HFFc6 (cell line): ENCODE data around the gene GPR89A. TPM values are rescaled to one million over a fixed set of nuclear protein-coding genes. Genes with fewer than 3 reads are reported as not detected.

Experiments used
- DNase-seq: peaks from one replicate; pipeline ENCODE4 v3.0.0-alpha.2; 2018
- H3K27ac Mint-ChIP-seq: 2 replicates; pipeline ENCODE4 v1.8.0; 2020; ENCODE audit warnings: mild to moderate bottlenecking, mixed read lengths
- H3K27me3 Mint-ChIP-seq: 2 replicates; pipeline ENCODE4 v1.8.0; 2021; ENCODE audit warnings: mild to moderate bottlenecking, moderate library complexity, mixed read lengths; ENCODE audit not compliant: insufficient read depth
- H3K36me3 Mint-ChIP-seq: 2 replicates; pipeline ENCODE4 v1.8.0; 2021; ENCODE audit warnings: low read depth, mixed read lengths
- H3K4me1 Mint-ChIP-seq: 2 replicates; pipeline ENCODE4 v1.8.0; 2020; ENCODE audit warnings: low read depth, mixed read lengths
- H3K4me3 Mint-ChIP-seq: 2 replicates; pipeline ENCODE4 v1.8.0; 2020; ENCODE audit warnings: mild to moderate bottlenecking, moderate library complexity, mixed read lengths
- H3K9me3 Mint-ChIP-seq: 2 replicates; pipeline ENCODE4 v1.8.0; 2020; ENCODE audit warnings: mild to moderate bottlenecking, mixed read lengths
- CTCF ChIP-seq: fragments of 200-600 bp; sonication (generic); IDR thresholded peaks from 2 replicates; pipeline ENCODE4 v1.5.0; 2021; ENCODE audit warnings: antibody characterized with exemption, mild to moderate bottlenecking
- total RNA-seq, 6 experiments: library from RNA; stranded (reverse); fragmentation: NEBNext Ultra II Directional; extraction: Animal tissue kit (Norgen Biotek cat#: 25700); gene quantifications; 2 replicates in 1 of 6; 3 replicates in 5 of 6; pipeline ENCODE4 v1.2.3, GENCODE V29; 2021

GPR89A gene
- total RNA-seq, 6 experiments from 2014 or later = 17.1 to 22.0 (median 19.9) TPM

GRCh38 chr1:145688328-145688727 lies 80.5 kb downstream of the GPR89A start:
- no peak for TF ChIP-seq CTCF
- no peak overlapping the region for H3K27ac Mint-ChIP-seq
- no peaks in the 10 kb centered on the region; the same call in 1 of the 2 replicates for H3K27me3 Mint-ChIP-seq
- H3K4me3 Mint-ChIP-seq = no peak overlapping the region
- no peak for DNase-seq
- H3K4me1 Mint-ChIP-seq = peaks cover 28% of the 10 kb centered on the region
- H3K9me3 Mint-ChIP-seq = no peaks in the 10 kb centered on the region
- 0 out of 2 replicates have a peak, but pooled peaks cover 4% of the 10 kb centered on the region for H3K36me3 Mint-ChIP-seq

GRCh38 chr1:145688924-145689323 lies 81.1 kb downstream of the GPR89A start:
- no peak overlapping the region for H3K27ac Mint-ChIP-seq
- peaks cover 28% of the 10 kb centered on the region for H3K4me1 Mint-ChIP-seq
- no peak for DNase-seq
- no peaks in the 10 kb centered on the region; the same call in 1 of the 2 replicates for H3K27me3 Mint-ChIP-seq
- H3K4me3 Mint-ChIP-seq = no peak overlapping the region
- 0 out of 2 replicates have a peak, but pooled peaks cover 4% of the 10 kb centered on the region for H3K36me3 Mint-ChIP-seq
- no peaks in the 10 kb centered on the region for H3K9me3 Mint-ChIP-seq
- no peak for TF ChIP-seq CTCF

GRCh38 chr1:145689922-145690321 lies 82.1 kb downstream of the GPR89A start:
- Mint-ChIP-seq H3K4me3 (no peak overlapping the region), H3K27ac (no peak overlapping the region)
- DNase-seq = no peak

GRCh38 chr1:145690587-145691558 lies 83.1 kb downstream of the GPR89A start:
- peaks cover 28% of the 10 kb centered on the region for H3K4me1 Mint-ChIP-seq
- H3K27ac Mint-ChIP-seq = peak overlapping the region; percentile 66
- peaks cover 6% of the 10 kb centered on the region for H3K27me3 Mint-ChIP-seq
- no peaks in the 10 kb centered on the region for H3K9me3 Mint-ChIP-seq
- peak overlapping the region; percentile 36; the same call in 1 of the 2 replicates for H3K4me3 Mint-ChIP-seq
- TF ChIP-seq CTCF = no peak
- peak; percentile 63 for DNase-seq
- H3K36me3 Mint-ChIP-seq = 0 out of 2 replicates have a peak, but pooled peaks cover 4% of the 10 kb centered on the region

More at GRCh38 chr1:145689922-145690321, 82.1 kb downstream of the GPR89A start:
- no peaks in the 10 kb centered on the region for H3K9me3 Mint-ChIP-seq
- peaks cover 28% of the 10 kb centered on the region for H3K4me1 Mint-ChIP-seq
- 0 out of 2 replicates have a peak, but pooled peaks cover 4% of the 10 kb centered on the region for H3K36me3 Mint-ChIP-seq
- no peak for TF ChIP-seq CTCF
- peaks cover under 1% of the 10 kb centered on the region for H3K27me3 Mint-ChIP-seq

- Mint-ChIP-seq H3K4me3 (no peak overlapping the region), H3K4me1 (peaks cover 28% of the 10 kb centered on the region), H3K27me3 (peaks cover 8% of the 10 kb centered on the region)
These were observed 85.1 kb downstream of the GPR89A start for GRCh38 chr1:145692785-145693443.

More at GRCh38 chr1:145692785-145693443, 85.1 kb downstream of the GPR89A start:
- H3K9me3 Mint-ChIP-seq = no peaks in the 10 kb centered on the region
- TF ChIP-seq CTCF = no peak
- no peak for DNase-seq
- no peak overlapping the region for H3K27ac Mint-ChIP-seq
- 0 out of 2 replicates have a peak, but pooled peaks cover 4% of the 10 kb centered on the region for H3K36me3 Mint-ChIP-seq
